GM10847 (cell line): ENCODE results near the gene VRK1.

ENCODE experiments used
- POLR2A ChIP-seq: IDR thresholded peaks from 2 replicates; pipeline ENCODE4 v1.6.1; 2011; ENCODE audit not compliant: insufficient read length; ENCODE audit errors: extremely low read depth

The VRK1 gene

DNA sequence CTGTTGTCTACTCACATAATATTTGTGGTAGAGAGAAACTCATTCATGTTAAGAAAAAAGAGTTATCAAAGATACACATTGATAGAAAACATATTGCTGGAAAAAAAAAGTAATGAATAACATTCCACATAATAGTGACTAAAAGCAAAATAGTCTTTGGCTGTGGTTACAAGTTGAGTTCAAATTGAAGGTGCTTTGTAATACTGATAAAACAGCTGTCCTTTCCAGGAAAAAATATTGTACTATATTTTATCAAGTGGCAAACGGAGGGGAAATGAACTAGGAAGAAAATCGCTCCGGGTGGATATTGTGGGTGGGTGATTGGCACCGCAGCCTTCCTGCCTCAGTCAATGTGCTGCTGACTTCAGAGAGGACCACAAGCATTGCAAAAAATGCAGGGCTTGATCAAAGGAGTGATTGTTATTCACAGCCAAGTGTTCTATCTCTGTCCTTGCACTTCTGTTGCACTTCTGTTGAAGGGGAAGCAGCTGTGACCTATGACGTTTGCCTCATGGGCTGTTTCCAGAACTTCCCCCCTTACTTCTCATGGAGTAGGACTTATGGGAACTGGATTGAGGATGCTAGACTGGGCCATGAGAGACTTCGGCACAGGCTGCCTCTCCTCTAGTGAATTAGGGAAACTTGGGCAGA lies 114.4 kb downstream of the VRK1 start:
- TF ChIP-seq POLR2A, result no peak

- no peak for TF ChIP-seq POLR2A
These were observed 117.5 kb downstream of the VRK1 start for GRCh38 chr14:96914571-96915128.

- TF ChIP-seq POLR2A, result no peak
These were observed 118.3 kb downstream of the VRK1 start for GRCh38 chr14:96915478-96915877.

DNA sequence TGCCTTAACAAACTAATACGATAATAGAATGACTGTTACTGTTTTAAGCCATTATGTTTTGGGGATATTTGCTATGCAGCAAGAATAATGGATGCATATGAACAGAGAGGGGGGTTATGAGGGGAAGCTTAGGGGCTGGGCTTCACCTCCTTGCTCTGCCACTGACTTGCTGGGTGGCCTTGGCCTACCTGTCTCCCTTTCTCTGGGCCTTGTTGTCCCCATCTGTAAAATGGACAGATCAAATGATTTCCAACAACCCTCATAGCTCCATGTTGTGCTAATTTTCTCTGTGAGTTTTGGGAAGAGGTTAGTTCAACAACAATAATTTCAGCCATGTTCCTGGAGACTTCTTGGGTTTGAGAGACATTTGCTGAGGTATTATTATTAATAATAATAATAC lies 119.6 kb downstream of the VRK1 start:
- no peak for TF ChIP-seq POLR2A

DNA sequence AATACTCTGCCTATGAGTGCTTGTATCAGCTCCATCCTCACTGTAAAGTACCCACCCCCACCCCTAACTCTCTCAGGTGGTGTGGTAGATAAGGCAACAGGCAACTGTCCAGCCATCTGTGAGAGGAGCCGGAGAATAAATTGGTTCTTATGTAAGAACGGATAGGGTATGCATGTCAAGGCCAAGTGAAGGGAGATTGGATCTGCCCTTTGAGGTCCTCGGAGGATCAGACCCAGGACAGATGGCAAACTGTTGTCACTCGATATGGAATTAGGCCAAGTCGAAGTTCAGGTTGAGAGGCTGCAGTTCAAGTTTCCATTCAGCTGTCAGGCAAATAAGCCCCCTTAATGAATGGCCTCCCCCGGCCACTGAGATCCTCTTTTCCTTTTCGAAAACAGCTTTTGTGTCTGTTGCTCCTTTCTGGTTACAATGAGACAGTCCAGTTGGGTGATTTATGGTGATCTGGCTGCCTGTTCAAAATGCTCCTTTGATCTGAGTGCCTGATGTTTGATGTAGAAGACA lies 120.3 kb downstream of the VRK1 start:
- no peak for TF ChIP-seq POLR2A

DNA sequence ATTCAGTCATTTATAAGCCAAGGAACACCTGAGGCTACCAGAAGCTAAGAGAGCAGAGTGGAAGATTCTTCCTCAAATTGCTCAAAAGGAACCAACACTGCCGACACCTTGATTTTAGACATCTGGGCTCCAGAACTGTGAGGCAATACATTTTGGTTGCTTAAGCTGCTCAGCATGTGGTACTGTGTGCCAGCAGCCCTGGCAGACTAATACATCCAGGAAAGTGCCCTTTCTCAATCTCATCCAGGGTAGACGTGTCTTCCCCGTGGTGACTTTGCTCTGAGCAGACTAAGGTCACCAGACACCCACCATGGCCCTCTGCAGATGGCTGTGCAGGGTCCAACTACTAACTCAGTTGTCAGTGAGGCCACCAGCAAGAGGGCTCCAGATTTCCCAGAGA lies 122.8 kb downstream of the VRK1 start:
- no peak for TF ChIP-seq POLR2A

GRCh38 chr14:96920820-96921219 lies 123.6 kb downstream of the VRK1 start:
- no peak for TF ChIP-seq POLR2A

DNA sequence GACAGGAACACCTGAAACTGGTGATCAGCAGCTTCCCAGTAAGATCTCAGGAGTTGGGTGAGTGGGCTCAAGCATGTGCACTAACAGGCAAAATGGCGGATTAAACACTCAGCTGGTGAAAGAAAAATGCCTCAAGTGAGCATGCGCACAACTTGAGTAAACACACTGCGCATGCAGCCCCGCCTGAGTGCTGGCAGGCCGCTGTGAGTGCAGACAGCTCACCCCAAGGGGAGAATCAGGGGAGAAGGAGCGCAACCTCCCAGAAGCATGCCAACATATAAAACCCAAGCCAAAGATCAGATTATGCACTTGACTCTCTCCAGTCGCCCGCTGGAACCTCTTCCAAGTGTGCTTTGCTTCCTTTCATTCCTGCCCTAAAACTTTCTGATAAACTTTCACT lies 125.8 kb downstream of the VRK1 start:
- no peak for TF ChIP-seq POLR2A

- no peak for TF ChIP-seq POLR2A
These were observed 128.2 kb downstream of the VRK1 start for GRCh38 chr14:96925422-96925821.

- no peak for TF ChIP-seq POLR2A
These were observed 128.8 kb downstream of the VRK1 start for GRCh38 chr14:96926001-96926400.

DNA sequence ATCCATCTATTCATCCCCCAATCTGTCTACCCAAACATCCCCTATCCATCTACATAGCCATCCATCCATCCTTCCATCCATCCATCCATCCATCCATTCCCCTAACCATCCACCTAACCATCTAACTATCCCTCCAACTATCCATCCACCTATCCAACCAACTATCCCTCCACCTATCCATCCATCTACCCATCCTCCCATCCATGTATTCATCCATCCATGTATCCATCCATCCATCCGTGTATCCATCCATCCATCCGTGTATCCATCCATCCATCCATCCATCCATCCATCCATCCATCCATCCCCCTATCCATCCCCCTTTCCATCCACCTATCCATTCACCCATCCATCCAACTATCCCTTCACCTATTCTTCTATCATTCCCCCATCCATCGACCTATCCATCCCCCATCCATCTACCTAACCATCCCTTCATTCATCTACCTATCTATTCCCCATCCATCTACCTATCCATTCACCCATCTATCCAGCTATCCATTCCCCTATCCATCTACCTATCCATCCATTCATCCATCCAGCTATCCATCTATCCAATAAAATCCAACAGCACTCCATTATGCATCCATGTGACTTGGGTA lies 131.7 kb downstream of the VRK1 start:
- TF ChIP-seq POLR2A, result no peak

- TF ChIP-seq POLR2A, result no peak
These were observed 132.8 kb downstream of the VRK1 start for GRCh38 chr14:96929950-96930349.

DNA sequence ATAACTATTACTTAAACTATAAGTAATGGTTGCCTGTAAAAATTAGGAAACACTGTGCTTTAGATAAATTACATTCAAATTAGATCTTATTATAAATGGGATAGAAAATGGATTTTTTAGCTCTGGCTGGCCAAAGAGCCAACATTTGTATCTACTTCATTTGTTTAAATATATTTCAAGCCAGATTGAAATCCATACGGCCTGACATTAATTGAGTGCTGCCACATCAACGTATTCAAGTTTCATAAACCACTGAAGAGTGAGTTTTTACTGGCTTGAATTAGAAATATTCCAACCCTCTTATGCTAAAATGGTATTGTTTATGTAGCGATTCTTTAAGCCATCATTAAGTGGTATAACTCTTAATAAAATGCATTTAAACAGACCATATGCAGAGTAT lies 133.3 kb downstream of the VRK1 start:
- TF ChIP-seq POLR2A, result no peak
